Hematopoietic multipotent progenitor cell treated with erythropoietin and hydrocortisone succinate and interleukin-3 and kit ligand, for 4 days (in vitro differentiated cells): ENCODE results near the gene PPL.
"Not testable (repeated sequence)": the region's sequence is repeated elsewhere in the genome, so short reads cannot be mapped to it uniquely, and the experiment has no call there.

ENCODE experiments used
- DNase-seq: peaks from one replicate; pipeline ENCODE4 v3.0.0-alpha.2; 2015

Gene PPL

GRCh38 chr16:4933433-4933832 is 3.5 kb downstream of the PPL start:
- no peak for DNase-seq

GRCh38 chr16:4931381-4931780 is 5.6 kb downstream of the PPL start:
- DNase-seq, result no peak

DNA sequence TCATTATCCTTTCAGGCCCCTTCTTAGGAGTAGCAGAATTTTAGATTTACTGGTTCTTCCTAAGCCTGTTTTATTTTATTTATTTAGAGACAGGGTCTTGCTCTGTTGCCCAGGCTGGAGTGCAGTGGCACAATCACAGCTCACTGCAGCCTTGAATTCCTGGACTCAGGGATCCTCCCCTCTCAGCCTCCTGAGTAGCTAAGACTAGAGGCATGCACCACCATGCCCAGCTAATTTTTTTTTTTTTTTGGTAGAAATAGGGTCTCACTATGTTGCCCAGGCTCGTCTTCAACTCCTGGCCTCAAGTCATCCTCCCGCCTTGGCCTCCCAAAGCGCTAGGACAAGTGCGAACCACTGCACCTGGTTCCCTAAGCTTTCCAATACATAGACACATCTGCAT is 7.3 kb downstream of the PPL start:
- DNase-seq, result not testable (repeated sequence)

DNA sequence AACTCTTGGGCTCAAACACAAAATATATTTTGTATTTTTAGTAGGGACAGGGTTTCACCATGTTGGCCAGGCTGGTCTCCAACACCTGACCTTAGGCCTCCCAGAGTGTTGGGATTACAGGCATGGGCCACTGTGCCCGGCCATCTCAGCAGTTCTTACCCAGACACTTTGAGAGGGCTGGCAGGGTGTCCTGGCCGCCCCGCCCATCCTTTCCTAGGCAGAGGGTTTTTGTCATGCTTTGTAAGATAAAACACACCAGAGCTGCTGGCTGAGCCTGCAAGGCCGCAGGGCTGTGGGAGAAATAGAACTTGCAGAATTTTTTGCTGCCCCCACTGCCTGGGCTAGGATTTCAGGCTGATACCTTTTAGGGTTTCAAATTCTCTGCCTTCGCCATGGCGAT is 8.7 kb downstream of the PPL start:
- DNase-seq, result peak; percentile 21

DNA sequence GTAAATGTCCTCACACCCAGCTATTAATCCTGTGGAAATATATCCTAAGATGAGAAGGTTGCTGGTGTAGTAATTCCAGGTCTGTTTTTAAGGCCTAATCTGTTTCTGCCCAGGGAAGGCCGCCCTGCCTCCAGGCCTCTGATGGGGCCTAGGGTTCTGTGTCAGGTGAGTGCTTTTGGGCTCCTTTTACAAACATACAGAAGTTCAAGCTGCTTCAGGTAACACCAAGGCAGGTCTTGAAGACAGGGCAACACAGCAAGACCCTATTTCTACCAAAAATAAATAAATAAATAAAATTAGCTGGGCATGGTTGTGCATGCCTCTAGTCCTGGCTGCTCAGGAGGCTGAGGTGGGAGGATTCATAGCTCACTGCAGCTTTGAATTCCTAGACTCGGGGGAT is 9.3 kb downstream of the PPL start:
- DNase-seq, result no peak

DNA sequence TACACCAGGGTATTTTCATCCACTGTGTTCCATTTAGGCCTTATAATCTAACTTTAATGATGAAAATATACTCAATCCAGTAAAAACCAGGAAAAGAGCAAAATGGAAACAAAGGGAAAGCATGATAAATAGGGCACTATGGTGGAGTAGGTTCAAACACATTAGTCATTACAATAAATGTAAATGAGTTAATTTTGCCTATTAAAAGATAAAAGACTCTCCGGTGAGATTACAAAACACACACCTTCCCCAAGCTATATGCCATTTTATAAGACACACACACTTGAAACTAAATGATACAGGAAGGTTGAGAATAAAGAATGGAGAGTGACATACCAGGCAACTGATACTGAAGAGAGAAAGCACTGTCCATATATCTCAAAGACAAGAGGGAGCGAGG is 10.0 kb downstream of the PPL start:
- DNase-seq, result no peak

DNA sequence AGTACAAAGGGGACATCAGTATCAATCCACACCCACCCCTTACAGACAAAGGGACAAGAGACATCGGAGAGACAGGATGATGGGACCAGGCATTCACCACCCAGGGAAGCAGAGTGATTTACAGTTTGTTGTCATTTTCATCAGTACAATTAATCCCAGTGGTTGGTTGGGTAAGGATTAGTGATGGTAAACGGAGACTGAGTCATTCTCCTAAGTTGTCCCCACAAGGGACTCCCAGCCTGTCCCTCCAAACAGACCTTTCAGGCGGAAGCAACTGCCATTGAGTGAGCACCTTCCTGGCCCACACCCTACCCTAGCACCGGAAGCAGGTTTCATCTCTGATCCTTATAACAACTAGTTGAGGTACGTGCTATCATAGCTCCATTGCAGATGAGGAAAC is 11.2 kb downstream of the PPL start:
- DNase-seq, result no peak

DNA sequence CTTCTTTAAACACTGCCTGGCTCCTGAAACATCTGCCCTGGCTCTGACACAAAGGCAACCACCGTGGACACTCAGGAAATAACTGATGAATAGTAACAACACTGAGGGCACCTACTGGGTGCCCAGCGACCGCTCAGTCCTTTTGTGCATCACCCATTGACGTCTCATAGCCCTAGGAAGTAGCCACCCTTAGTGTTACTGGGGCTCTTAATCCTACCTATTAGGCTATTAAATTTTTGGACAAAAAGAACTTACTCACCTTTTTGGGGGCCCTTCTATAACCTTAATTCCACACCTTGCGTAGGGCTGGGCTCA is 11.7 kb downstream of the PPL start:
- no peak for DNase-seq

DNA sequence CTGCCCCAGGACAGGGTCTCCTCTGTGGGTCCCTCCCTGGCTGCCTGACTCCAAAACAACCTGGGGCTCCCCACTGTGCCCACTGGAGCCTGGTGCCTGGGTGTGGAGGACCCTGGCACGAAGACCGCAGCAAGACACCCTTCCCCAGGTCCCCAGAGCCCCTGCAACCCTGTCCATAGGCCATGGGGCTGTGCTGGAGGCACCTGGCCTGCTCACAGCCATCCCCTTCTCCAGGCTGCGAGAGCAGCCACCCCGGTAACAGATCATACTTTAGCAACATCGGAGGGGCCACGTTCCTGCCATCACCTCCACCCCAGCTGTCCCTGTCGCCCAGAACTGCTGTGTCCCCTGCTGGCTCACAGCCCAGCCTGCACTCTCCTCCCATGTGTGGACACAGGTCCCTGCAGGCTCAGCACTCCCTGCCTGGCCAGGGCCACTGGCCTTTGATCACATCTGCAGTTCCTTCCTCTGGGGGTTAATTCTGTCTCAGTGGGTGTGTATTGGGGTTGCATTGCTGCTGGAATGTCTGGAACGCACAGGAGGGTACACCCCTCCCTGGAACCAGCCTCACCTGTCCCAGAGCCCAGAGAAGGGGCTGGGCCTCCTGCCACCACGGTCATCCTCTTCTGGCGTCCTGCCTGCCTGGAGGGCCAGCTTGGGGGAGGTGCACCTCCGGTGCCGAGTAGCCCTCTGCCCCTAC is 12.2 kb downstream of the PPL start:
- no peak for DNase-seq

DNA sequence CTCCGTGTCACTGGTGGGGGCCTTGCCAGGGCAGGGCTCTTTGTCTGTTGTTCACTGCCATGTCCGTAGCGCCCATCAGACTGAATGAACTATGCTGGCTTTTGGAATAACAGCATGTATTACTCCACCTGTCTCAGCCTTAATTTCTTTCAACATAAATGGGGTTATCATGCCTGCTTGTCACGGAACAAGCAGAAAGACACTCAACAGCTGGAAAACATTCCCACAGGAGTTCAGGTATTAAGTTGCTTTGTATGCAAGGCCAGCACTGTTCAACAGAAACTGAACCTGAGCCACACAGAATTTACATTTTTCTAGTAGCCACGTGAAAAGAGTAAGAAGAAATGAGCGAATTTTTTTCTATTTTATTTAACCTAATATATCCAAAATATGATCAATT is 13.1 kb downstream of the PPL start:
- no peak for DNase-seq

DNA sequence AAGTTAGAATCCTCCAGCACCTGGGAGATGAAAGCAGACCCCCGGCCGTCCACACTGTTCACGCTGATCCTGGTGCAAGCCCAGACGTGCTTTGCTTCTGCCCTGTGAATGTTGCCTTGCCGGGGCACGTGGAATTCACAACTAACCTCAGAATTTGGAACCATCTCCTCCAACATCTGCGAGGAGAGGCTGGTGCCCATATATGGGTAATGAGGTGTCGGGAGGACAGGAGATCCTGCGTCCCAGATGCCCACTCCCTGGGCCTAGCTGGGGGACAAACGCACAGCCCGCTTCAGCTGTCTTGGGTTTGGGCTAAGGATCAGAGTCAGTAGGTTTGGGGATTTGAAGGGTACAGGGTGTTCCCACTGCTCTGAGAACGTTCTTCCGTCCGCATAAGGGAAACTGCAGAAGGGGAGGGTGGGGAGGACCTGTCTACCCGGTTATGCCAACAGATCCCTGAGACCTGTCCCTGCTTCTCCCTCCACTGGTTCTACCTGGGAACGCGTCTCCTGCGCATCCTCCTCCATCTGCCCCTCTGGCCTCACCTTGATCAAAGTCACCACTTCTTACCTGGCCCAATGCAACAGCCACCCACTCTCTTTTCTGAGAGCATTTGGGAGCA is 14.1 kb downstream of the PPL start:
- no peak for DNase-seq

- DNase-seq, result no peak
These were observed 16.1 kb downstream of the PPL start for GRCh38 chr16:4920826-4921225.

DNA sequence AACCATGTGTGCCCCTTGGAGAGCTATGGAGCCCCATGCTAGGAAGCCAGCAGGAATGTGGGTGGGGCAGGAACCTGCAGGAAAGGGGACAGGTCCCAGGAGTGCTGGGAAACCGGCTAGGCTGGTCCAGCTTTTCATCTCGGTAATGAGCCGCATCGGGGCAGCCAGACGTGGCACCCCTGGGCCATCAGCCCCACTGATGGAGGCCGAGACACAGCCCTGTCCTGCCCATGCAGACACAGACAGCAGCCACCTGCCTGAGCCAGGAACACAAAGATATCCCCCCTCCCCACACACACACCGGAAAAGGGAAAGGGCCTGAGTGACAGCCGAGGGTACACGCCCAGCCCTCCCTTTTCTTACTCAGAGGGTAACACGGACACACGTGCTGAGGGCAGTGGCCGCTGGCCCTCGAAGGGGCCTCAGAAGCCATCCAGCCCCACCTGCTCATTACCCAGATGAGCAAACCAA is 18.1 kb downstream of the PPL start:
- no peak for DNase-seq

- no peak for DNase-seq
These were observed 19.8 kb downstream of the PPL start for GRCh38 chr16:4917117-4917516.

GRCh38 chr16:4915226-4915761 is 21.7 kb downstream of the PPL start:
- no peak for DNase-seq

GRCh38 chr16:4914528-4915225 is 22.3 kb downstream of the PPL start:
- no peak for DNase-seq

DNA sequence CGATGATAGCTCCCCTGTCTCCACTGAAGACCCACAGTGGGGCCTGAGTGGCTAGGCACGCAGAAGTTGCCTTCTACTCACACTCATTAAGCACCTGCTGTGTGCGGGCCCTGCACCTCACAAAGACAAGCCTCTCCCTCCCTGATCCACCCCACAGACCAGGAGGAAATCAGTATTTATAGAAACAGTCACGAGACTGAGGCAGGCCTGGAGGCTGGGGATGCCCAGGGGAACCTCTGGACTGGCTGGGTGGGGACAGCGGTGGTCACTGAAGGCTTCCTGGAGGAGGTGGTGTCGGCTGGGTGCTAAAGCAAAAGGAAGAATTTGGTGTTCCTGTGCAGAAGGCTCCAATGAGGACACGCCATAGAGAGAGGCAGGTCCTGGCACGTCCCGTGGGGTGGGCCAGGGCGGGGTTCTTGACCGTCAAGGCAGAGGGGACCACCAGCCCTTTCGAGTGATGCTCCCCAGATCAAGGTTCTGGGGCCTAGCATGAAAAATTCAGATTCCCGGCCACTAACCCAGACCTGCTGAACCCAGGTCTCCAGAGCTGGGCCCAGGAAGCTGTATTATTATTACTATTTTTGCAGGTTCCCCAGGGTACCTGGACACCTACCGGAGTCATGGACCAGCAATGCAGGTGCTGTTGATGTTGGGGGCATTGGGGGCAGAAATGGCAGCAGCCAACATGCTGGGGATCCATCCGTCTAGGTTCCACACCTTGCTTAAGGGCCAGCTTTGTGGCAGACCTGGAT is 23.0 kb downstream of the PPL start:
- no peak for DNase-seq

- DNase-seq, result no peak
These were observed 23.7 kb downstream of the PPL start for GRCh38 chr16:4913130-4913773.

DNA sequence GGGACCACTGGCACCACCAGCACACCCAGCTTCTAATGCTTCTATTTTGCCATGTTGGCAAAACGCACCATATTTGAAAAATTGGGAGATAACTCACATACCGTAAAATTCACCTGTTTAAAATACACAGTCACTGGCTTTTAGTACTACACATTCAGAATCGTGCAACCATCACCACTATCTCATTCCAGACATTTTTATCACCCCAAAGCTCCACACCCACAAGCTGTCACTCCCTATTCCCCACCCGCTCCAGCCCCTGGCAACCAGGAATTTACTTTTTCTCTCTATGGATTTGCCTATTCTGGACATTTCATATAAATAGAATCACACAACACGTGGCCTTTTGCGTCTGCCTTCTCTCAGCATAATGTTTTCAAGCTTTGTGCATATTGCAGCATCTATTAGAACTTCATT is 25.0 kb downstream of the PPL start:
- DNase-seq, result no peak

DNA sequence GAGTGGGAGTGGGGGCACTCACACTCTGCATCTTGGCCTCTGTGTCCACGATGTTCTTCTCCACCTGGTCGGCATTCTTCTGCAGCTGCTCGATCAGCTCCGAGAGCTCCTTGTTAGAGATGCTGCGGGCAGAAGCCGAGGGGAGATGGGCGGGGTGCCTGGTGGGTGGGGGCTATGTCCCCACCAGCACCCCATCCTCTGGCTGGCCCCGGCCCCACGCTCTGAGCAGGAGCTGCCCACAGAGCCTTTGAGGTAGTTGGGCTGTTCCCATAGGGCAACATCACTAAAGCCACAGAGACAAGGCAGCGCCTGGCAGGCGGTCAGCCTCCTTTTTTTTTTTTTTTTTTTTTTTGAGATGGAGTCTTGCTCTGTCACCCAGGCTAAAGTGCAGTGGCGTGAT is 26.1 kb downstream of the PPL start:
- no peak for DNase-seq

- DNase-seq, result no peak
These were observed 27.1 kb downstream of the PPL start for GRCh38 chr16:4909825-4910224.

- DNase-seq, result no peak
These were observed 28.0 kb downstream of the PPL start for GRCh38 chr16:4908854-4909401.
